Gastrocnemius medialis (tissue), 4 donors: ENCODE measurements around the gene POLR1H. TPM values are rescaled to one million over a fixed set of nuclear protein-coding genes. Genes with fewer than 3 reads are reported as not detected.
"Not testable (repeated sequence)": the region's sequence is repeated elsewhere in the genome, so short reads cannot be mapped to it uniquely, and the experiment has no call there.

ENCODE experiments used
- ATAC-seq, 2 donors: fragments of 150-250 bp; one replicate each; pipeline ENCODE4 v1.9.1; 2016
- DNase-seq, 2 donors: peaks; one replicate each; pipeline ENCODE4 v3.0.0-alpha.2; 2019
- H3K27ac ChIP-seq, 4 donors: fragments of 200-600 bp; sonication (generic); 1 replicate in 1 of 4; 2 replicates in 3 of 4; pipeline ENCODE4 v1.5.1; 2016 to 2018; ENCODE audit warnings: mild to moderate bottlenecking in 2 of 4, moderate library complexity in 1 of 4
- H3K27me3 ChIP-seq, 3 donors: fragments of 200-600 bp; sonication (generic) in 2 of 3; 1 replicate in 1 of 3; 2 replicates in 2 of 3; pipeline versions ENCODE4 v1.5.1 to v1.6.0; 2016 to 2019; ENCODE audit warnings: mild to moderate bottlenecking in 1 of 3, moderate library complexity in 1 of 3
- H3K36me3 ChIP-seq, 2 donors: fragments of 200-600 bp; sonication (generic) in 1 of 2; one replicate each; pipeline ENCODE4 v1.5.1; 2017 to 2018
- H3K4me1 ChIP-seq, 2 donors: fragments of 200-600 bp; sonication (generic) in 1 of 2; one replicate each; pipeline ENCODE4 v1.5.1; 2016 to 2017; ENCODE audit warnings: mild to moderate bottlenecking in 2 of 2
- H3K4me3 ChIP-seq, 4 donors: fragments of 200-600 bp; sonication (generic) in 3 of 4; 1 replicate in 1 of 4; 2 replicates in 3 of 4; pipeline ENCODE4 v1.5.1; 2016 to 2019; ENCODE audit warnings: mild to moderate bottlenecking in 2 of 4
- H3K9me3 ChIP-seq, 3 donors: fragments of 200-600 bp; sonication (generic) in 2 of 3; 1 replicate in 1 of 3; 2 replicates in 2 of 3; pipeline ENCODE4 v1.5.1; 2016 to 2019
- POLR2A ChIP-seq, 2 donors: fragments of 450-650 bp; IDR thresholded peaks; one replicate each; pipeline ENCODE4 v1.6.1; 2017; ENCODE audit warnings: antibody characterized with exemption in 2 of 2, mild to moderate bottlenecking in 2 of 2, moderate library complexity in 2 of 2
- in situ Hi-C, 4 donors: fragments of 200-750 bp; cut with MboI; loops; one replicate each; pipeline versions ENCODE4 v1.15.0 to v1.8.0; 2017; ENCODE audit warnings: low sequenced_read_pairs in 4 of 4
- intact Hi-C: fragments of 100-400 bp; cut with DNase I; formaldehyde crosslinking; loops from one replicate; pipeline ENCODE4 v1.15.1; 2023; ENCODE audit warnings: low total_unique reads
- total RNA-seq, 4 donors: library from RNA; depleted of rRNA; stranded (reverse); fragments of >200 nt; gene quantifications; one replicate each; pipeline versions ENCODE4 v1.1.0 to v1.2.3, GENCODE V29; 2016
- TF ChIP-seq, protein P1 (sequence below), 5 experiments: fragments of 450-650 bp in 3 of 5; fragments of 200-600 bp in 2 of 5; sonication (generic) in 2 of 5; IDR thresholded peaks in 4 of 5; conservative IDR thresholded peaks in 1 of 5; 1 replicate in 4 of 5; 2 replicates in 1 of 5; pipeline ENCODE4 v1.5.1; 2016 to 2019; ENCODE audit warnings: antibody characterized with exemption in 5 of 5, mild to moderate bottlenecking in 3 of 5, moderate library complexity in 3 of 5

Gene POLR1H
- total RNA-seq, 4 donors from 2014 or later = 23.8 to 41.6 (median 27.9) TPM

DNA sequence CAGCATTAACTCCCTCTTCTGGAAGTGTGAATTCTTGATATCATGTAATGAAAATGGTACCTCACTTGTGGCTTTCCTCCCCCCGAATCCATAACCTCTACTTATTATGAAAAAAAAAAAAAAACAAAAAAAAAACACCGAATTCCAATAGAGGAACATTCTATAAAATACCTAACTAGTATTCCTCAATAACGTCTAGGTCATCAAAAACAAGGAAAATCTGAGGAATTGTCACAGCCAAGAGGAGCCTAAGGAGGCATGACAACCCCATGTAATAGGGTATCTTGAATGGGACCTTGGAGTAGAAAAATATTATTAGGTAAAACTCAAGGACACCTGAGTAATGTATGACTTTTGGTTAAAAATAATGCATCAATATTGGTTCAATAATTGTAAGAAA is 38.9 kb upstream of the POLR1H start:
- Histone ChIP-seq H3K9me3 (no peaks in the 10 kb centered on the region), H3K4me3 (no peak overlapping the region), H3K27ac (no peak overlapping the region), H3K4me1 (no peaks in the 10 kb centered on the region), H3K36me3 (peaks cover 0 to 11% of the 10 kb centered on the region in 2 donors), H3K27me3 (no peaks in the 10 kb centered on the region)
- in situ Hi-C loops (no loop called here), intact Hi-C loops (no loop called here)
- DNase-seq (no peak), ATAC-seq (no peak)
- TF ChIP-seq POLR2A (IDR thresholded peaks at IDR 0.05) = no peak
- TF ChIP-seq, protein P1, sequence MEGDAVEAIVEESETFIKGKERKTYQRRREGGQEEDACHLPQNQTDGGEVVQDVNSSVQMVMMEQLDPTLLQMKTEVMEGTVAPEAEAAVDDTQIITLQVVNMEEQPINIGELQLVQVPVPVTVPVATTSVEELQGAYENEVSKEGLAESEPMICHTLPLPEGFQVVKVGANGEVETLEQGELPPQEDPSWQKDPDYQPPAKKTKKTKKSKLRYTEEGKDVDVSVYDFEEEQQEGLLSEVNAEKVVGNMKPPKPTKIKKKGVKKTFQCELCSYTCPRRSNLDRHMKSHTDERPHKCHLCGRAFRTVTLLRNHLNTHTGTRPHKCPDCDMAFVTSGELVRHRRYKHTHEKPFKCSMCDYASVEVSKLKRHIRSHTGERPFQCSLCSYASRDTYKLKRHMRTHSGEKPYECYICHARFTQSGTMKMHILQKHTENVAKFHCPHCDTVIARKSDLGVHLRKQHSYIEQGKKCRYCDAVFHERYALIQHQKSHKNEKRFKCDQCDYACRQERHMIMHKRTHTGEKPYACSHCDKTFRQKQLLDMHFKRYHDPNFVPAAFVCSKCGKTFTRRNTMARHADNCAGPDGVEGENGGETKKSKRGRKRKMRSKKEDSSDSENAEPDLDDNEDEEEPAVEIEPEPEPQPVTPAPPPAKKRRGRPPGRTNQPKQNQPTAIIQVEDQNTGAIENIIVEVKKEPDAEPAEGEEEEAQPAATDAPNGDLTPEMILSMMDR (IDR thresholded peaks at IDR 0.05 in 4 of 5, conservative IDR thresholded peaks at IDR 0.05 in 1 of 5) = no peak

DNA sequence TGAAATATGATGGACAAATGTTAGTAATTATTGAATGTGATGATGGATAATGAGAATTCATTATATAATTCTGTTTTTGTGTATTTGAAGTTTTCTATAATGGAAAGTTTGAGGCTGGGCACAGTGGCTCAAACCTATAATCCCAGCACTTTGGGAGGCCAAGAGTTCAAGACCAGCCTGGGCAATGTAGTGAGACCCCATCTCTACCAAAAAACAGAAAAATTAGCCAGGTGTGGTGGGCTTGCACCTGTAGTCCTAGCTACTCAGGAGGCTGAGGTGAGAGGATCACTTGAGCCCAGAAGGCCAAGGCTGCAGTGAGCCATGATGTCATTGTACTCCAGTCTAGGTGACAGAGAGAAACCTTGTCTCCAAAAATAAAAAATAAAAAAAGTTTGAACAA is 38.4 kb upstream of the POLR1H start:
- H3K4me1 ChIP-seq, H3K9me3 ChIP-seq, H3K27ac ChIP-seq, H3K27me3 ChIP-seq, ATAC-seq, intact Hi-C loops, DNase-seq, H3K4me3 ChIP-seq, in situ Hi-C loops: not testable (repeated sequence)
- peaks cover 0 to 11% of the 10 kb centered on the region in 2 donors for H3K36me3 ChIP-seq

DNA sequence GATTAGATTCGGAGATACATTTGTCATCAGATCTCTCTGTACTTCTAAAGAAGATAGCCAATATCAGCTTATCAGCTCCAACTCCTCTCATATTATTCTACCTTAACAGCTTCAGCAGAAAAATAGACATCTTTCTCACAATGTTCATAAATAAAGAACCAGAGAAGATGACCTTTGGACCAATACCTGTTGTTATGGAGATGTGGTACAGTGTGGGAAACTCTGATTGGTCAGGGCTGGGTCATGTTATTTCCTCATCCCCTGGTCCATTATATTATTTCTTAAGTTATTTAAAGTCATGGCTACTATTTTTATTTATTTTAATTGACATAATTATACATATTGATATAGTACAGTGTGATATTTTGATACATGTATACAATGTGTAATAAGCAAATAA is 35.9 kb upstream of the POLR1H start:
- Histone ChIP-seq H3K4me3 (no peak overlapping the region), H3K27me3 (no peaks in the 10 kb centered on the region), H3K4me1 (no peaks in the 10 kb centered on the region), H3K9me3 (no peaks in the 10 kb centered on the region), H3K27ac (no peak overlapping the region), H3K36me3 (no peaks in the 10 kb centered on the region)
- intact Hi-C loops (no loop called here), in situ Hi-C loops (no loop called here)
- ATAC-seq (no peak), DNase-seq (no peak)
- TF ChIP-seq POLR2A (IDR thresholded peaks at IDR 0.05) = no peak
- TF ChIP-seq, protein P1 (IDR thresholded peaks at IDR 0.05 in 4 of 5, conservative IDR thresholded peaks at IDR 0.05 in 1 of 5) = no peak

- H3K36me3 ChIP-seq = peaks cover 0 to 4% of the 10 kb centered on the region in 2 donors
- no peak overlapping the region for H3K4me3 ChIP-seq
- ATAC-seq (no peak), DNase-seq (no peak)
- TF ChIP-seq POLR2A (IDR thresholded peaks at IDR 0.05) = no peak
- TF ChIP-seq, protein P1 (IDR thresholded peaks at IDR 0.05 in 4 of 5, conservative IDR thresholded peaks at IDR 0.05 in 1 of 5) = no peak
- in situ Hi-C loops (no loop called here), intact Hi-C loops (no loop called here)
- no peaks in the 10 kb centered on the region for H3K9me3 ChIP-seq
- H3K27ac ChIP-seq = no peak overlapping the region
- H3K27me3 ChIP-seq = no peaks in the 10 kb centered on the region
- H3K4me1 ChIP-seq = no peaks in the 10 kb centered on the region
These were observed 31.5 kb upstream of the POLR1H start for GRCh38 chr6:30029588-30029987.

DNA sequence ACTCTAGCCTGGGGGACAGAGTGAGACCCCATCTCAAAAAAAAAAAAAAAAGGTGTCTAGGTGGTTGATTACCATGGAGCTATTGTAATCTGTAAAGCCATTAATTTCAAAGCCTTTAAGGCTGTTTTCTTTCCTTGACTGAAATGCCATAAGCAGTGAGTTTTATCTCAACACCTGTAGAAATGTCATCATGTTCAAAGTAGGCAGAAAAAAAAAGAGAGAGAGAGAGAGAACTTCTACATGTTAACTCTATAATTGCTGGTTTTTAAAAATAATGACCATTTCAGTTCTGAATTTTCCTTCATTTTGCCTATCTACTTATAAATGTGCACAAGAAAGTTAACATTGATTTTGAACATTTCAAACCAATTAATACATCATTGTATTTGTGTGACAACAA is 29.7 kb upstream of the POLR1H start:
- H3K27me3 ChIP-seq = no peaks in the 10 kb centered on the region
- peaks cover 0 to 4% of the 10 kb centered on the region in 2 donors for H3K36me3 ChIP-seq
- no peak overlapping the region for H3K4me3 ChIP-seq
- no peak for TF ChIP-seq POLR2A (IDR thresholded peaks at IDR 0.05)
- TF ChIP-seq, protein P1 (IDR thresholded peaks at IDR 0.05 in 4 of 5, conservative IDR thresholded peaks at IDR 0.05 in 1 of 5) = no peak
- no peak for ATAC-seq
- H3K9me3 ChIP-seq = no peaks in the 10 kb centered on the region
- H3K4me1 ChIP-seq = no peaks in the 10 kb centered on the region
- H3K27ac ChIP-seq = no peak overlapping the region
- DNase-seq = no peak
- intact Hi-C loops (no loop called here), in situ Hi-C loops (no loop called here)

GRCh38 chr6:30033440-30033839 is 27.6 kb upstream of the POLR1H start:
- DNase-seq, H3K4me3 ChIP-seq, H3K27me3 ChIP-seq, H3K27ac ChIP-seq, intact Hi-C loops, in situ Hi-C loops, H3K4me1 ChIP-seq, H3K9me3 ChIP-seq, ATAC-seq, H3K36me3 ChIP-seq: not testable (repeated sequence)
